ENCODE measurements around the gene DDX18. TPM values are rescaled to one million over a fixed set of nuclear protein-coding genes. Genes with fewer than 3 reads are reported as not detected.
"Not testable (repeated sequence)": the region's sequence is repeated elsewhere in the genome, so short reads cannot be mapped to it uniquely, and the experiment has no call there.

Gene DDX18
- total and polyA plus RNA-seq, 10 of the 15 experiments (the other 5 are each of a cell fraction or from before 2014, with no cell fraction given) = 54.3 to 110 (median 74.9) TPM

GRCh38 chr2:117827464-117827863 is 13.0 kb downstream of the DDX18 start:
- H3K27me3 ChIP-seq (replicated peaks in 1 of 2; ENCODE audit: control insufficient read depth in 2 of 2, insufficient read depth in 2 of 2, low read length in 1 of 2); H3K9ac ChIP-seq (ENCODE audit: control insufficient read depth, insufficient read depth, low read length); BruUV-seq (replicated peaks); CTCF ChIA-PET; H3K4me2 ChIP-seq (ENCODE audit: control insufficient read depth, insufficient read depth); POLR2A ChIA-PET; H3K9me3 ChIP-seq (replicated peaks; ENCODE audit: control insufficient read depth, insufficient read depth, low read length); in situ Hi-C loops (cut with MboI); FAIRE-seq; H4K20me1 ChIP-seq (ENCODE audit: control insufficient read depth, insufficient read depth); H3K27ac ChIP-seq (ENCODE audit: control insufficient read depth, insufficient read depth); H2AFZ ChIP-seq (ENCODE audit: control insufficient read depth, low read depth, low read length); H3K4me1 ChIP-seq (ENCODE audit: control insufficient read depth, insufficient read depth, low read length); RAD21 ChIA-PET (ENCODE audit: unreplicated experiment); H3K79me2 ChIP-seq (ENCODE audit: control insufficient read depth, insufficient read depth, low read length); DNase-seq (ENCODE audit: low read depth, low spot score); intact Hi-C loops (cut with micrococcal nuclease; ENCODE audit: unreplicated experiment); SMC1A ChIA-PET (ENCODE audit: uncharacterized antibody, unreplicated experiment); H3K4me3 ChIP-seq; ATAC-seq: not testable (repeated sequence)
- 97% methylated on average over 3 of the region's 5 CpGs for WGBS (ENCODE audit: insufficient coverage, insufficient replicate concordance, low lambda C conversion rate, missing lambda C conversion rate)
- H3K36me3 ChIP-seq (ENCODE audit: control insufficient read depth in 2 of 2, insufficient read depth in 2 of 2, low read length in 1 of 2) = peaks cover 12 to 33% of the 10 kb centered on the region in 2 experiments

- in situ Hi-C loops (cut with MboI) = no loop called here
- ATAC-seq (no peak), DNase-seq (ENCODE audit: low read depth, low spot score) (no peak), FAIRE-seq (no peak)
- Histone ChIP-seq H3K4me1 (ENCODE audit: control insufficient read depth, insufficient read depth, low read length) (no peaks in the 10 kb centered on the region), H3K9ac (ENCODE audit: control insufficient read depth, insufficient read depth, low read length) (no peak overlapping the region), H3K36me3 (ENCODE audit: control insufficient read depth in 2 of 2, insufficient read depth in 2 of 2, low read length in 1 of 2) (peaks cover 10 to 39% of the 10 kb centered on the region in 2 experiments), H2AFZ (ENCODE audit: control insufficient read depth, low read depth, low read length) (no peak overlapping the region), H3K27me3 (replicated peaks in 1 of 2; ENCODE audit: control insufficient read depth in 2 of 2, insufficient read depth in 2 of 2, low read length in 1 of 2) (no peaks in the 10 kb centered on the region), H3K79me2 (ENCODE audit: control insufficient read depth, insufficient read depth, low read length) (no peaks in the 10 kb centered on the region), H3K4me2 (ENCODE audit: control insufficient read depth, insufficient read depth) (no peak overlapping the region), H3K27ac (ENCODE audit: control insufficient read depth, insufficient read depth) (no peak overlapping the region), H3K4me3 (no peak overlapping the region), H3K9me3 (replicated peaks; ENCODE audit: control insufficient read depth, insufficient read depth, low read length) (no peaks in the 10 kb centered on the region), H4K20me1 (ENCODE audit: control insufficient read depth, insufficient read depth) (no peaks in the 10 kb centered on the region)
- BruUV-seq (replicated peaks) = no TSS peak
- ChIA-PET CTCF (no interaction called here), POLR2A (no interaction called here), SMC1A (ENCODE audit: uncharacterized antibody, unreplicated experiment) (no interaction called here), RAD21 (ENCODE audit: unreplicated experiment) (no interaction called here)
- 87% methylated on average over 2 of the region's 2 CpGs for WGBS (ENCODE audit: insufficient coverage, insufficient replicate concordance, low lambda C conversion rate, missing lambda C conversion rate)
- intact Hi-C loops (cut with micrococcal nuclease; ENCODE audit: unreplicated experiment) = no loop called here
- no peak for TF ChIP-seq LARP7 (IDR thresholded peaks at IDR 0.05)
- TF ChIP-seq MTA3 (IDR thresholded peaks at IDR 0.05; ENCODE audit: borderline replicate concordance, low read length) = no peak
- no peak for TF ChIP-seq SMARCA5 (IDR thresholded peaks at IDR 0.05)
- no peak for TF ChIP-seq TARDBP (IDR thresholded peaks at IDR 0.05; ENCODE audit: borderline replicate concordance)
- no peak for TF ChIP-seq JUND (IDR thresholded peaks at IDR 0.05; ENCODE audit: low read depth, low read length)
- TF ChIP-seq RELB (IDR thresholded peaks at IDR 0.05; ENCODE audit: low read depth) = no peak
- no peak for TF ChIP-seq TBL1XR1 (IDR thresholded peaks at IDR 0.05; ENCODE audit: low read depth, low read length)
- no peak for TF ChIP-seq ATF7 (IDR thresholded peaks at IDR 0.05; ENCODE audit: low read depth)
- TF ChIP-seq ZBTB4 (CRISPR knock-in tag; IDR thresholded peaks at IDR 0.05) = no peak
- no peak for TF ChIP-seq PKNOX1 (IDR thresholded peaks at IDR 0.05)
- no peak for TF ChIP-seq ESRRA (IDR thresholded peaks at IDR 0.05; ENCODE audit: low read length)
- no peak for TF ChIP-seq E2F4 (IDR thresholded peaks at IDR 0.05; ENCODE audit: low read depth, low read length)
- TF ChIP-seq JUNB (IDR thresholded peaks at IDR 0.05) = no peak
Measured at GRCh38 chr2:117828870-117829269, 14.4 kb downstream of the DDX18 start.
